Activated CD4-positive, alpha-beta T cell treated with anti-CD3 and anti-CD28 coated beads for 48 hours (primary cell): ENCODE data around the gene RIT1.
A peak's percentile ranks its signal among the peaks of the same experiment; 100 is the strongest.

Experiments used
- DNase-seq: peaks from one replicate; pipeline ENCODE4 v3.0.0-alpha.2; 2020

Gene RIT1

GRCh38 chr1:155888481-155888880, 22.7 kb downstream of the RIT1 start:
- no peak for DNase-seq

- DNase-seq = no peak
These were observed 26.2 kb downstream of the RIT1 start for GRCh38 chr1:155884982-155885381.

- DNase-seq = no peak
These were observed 26.9 kb downstream of the RIT1 start for GRCh38 chr1:155884031-155884960.

- no peak for DNase-seq
These were observed 28.4 kb downstream of the RIT1 start for GRCh38 chr1:155882766-155883165.

- no peak for DNase-seq
These were observed 28.9 kb downstream of the RIT1 start for GRCh38 chr1:155882235-155882634.

GRCh38 chr1:155880950-155881349, 30.2 kb downstream of the RIT1 start:
- no peak for DNase-seq

GRCh38 chr1:155880251-155880650, 30.9 kb downstream of the RIT1 start:
- no peak for DNase-seq

- DNase-seq = no peak
These were observed 33.2 kb downstream of the RIT1 start for GRCh38 chr1:155877945-155878344.

- DNase-seq = no peak
These were observed 37.3 kb downstream of the RIT1 start for GRCh38 chr1:155873860-155874259.

- no peak for DNase-seq
These were observed 38.6 kb downstream of the RIT1 start for GRCh38 chr1:155872527-155872926.

- DNase-seq = no peak
These were observed 39.8 kb downstream of the RIT1 start for GRCh38 chr1:155871390-155871789.

- DNase-seq = no peak
These were observed 43.4 kb downstream of the RIT1 start for GRCh38 chr1:155867766-155868165.

GRCh38 chr1:155864393-155864792, 46.8 kb downstream of the RIT1 start:
- DNase-seq = no peak

GRCh38 chr1:155861896-155862295, 49.3 kb downstream of the RIT1 start:
- no peak for DNase-seq

- no peak for DNase-seq
These were observed 50.1 kb downstream of the RIT1 start for GRCh38 chr1:155860970-155861510.

GRCh38 chr1:155859881-155860871, 51.0 kb downstream of the RIT1 start:
- DNase-seq = peak; percentile 64

- peak; percentile 97 for DNase-seq
These were observed 51.8 kb downstream of the RIT1 start, which contains the start of gene SYT11 for GRCh38 chr1:155859234-155859829. Gene SYT11 (plus strand): TSS chr1:155859567. CDS start chr1:155859762, 195 bp downstream.

- DNase-seq = peak; percentile 58
These were observed 52.3 kb downstream of the RIT1 start for GRCh38 chr1:155858800-155859233.

GRCh38 chr1:155856975-155857930, 53.9 kb downstream of the RIT1 start, which contains the start of gene GON4L:
Gene GON4L (minus strand): TSS chr1:155857214. CDS start chr1:155853780, 3,434 bp downstream.
- peak; percentile 93 for DNase-seq

- no peak for DNase-seq
These were observed 54.7 kb downstream of the RIT1 start for GRCh38 chr1:155856257-155856974.
